Liver (tissue), 9 donors: ENCODE results near the gene PRSS57. TPM values are rescaled to one million over a fixed set of nuclear protein-coding genes. Genes with fewer than 3 reads are reported as not detected.

Source experiments
- DNase-seq: peaks from one replicate; pipeline ENCODE4 v3.0.0-alpha.2; 2017; ENCODE audit warnings: low spot score
- H3K27ac ChIP-seq, 2 donors: one replicate each; pipeline ENCODE4 v1.7.0; 2013; ENCODE audit warnings: inconsistent platforms in 2 of 2, low read length in 2 of 2, control low read depth in 1 of 2, low read depth in 1 of 2, mild to moderate bottlenecking in 1 of 2
- H3K27me3 ChIP-seq, 4 donors: one replicate each; pipeline versions ENCODE4 v1.6.1 to v1.7.0; 2013; ENCODE audit warnings: low read length in 3 of 4, inconsistent platforms in 1 of 4, mild to moderate bottlenecking in 1 of 4, moderate library complexity in 1 of 4; ENCODE audit not compliant: control insufficient read depth in 4 of 4, insufficient read depth in 4 of 4
- H3K36me3 ChIP-seq, 4 donors: one replicate each; pipeline versions ENCODE4 v1.6.1 to v1.7.0; 2013; ENCODE audit warnings: low read length in 3 of 4, mild to moderate bottlenecking in 3 of 4, low read depth in 1 of 4, moderate library complexity in 1 of 4; ENCODE audit not compliant: control insufficient read depth in 4 of 4, insufficient read depth in 3 of 4
- H3K4me1 ChIP-seq, 4 donors: one replicate each; pipeline versions ENCODE4 v1.6.1 to v1.7.0; 2013; ENCODE audit warnings: low read length in 3 of 4, mild to moderate bottlenecking in 3 of 4, moderate library complexity in 1 of 4; ENCODE audit not compliant: control insufficient read depth in 4 of 4, insufficient read depth in 4 of 4
- H3K4me3 ChIP-seq, 3 donors: one replicate each; pipeline versions ENCODE4 v1.6.1 to v1.7.0; 2013; ENCODE audit warnings: low read length in 3 of 3, control low read depth in 1 of 3, low read depth in 1 of 3, mild to moderate bottlenecking in 1 of 3
- H3K9ac ChIP-seq, 2 donors: one replicate each; pipeline ENCODE4 v1.7.0; 2013; ENCODE audit warnings: low read length in 2 of 2, mild to moderate bottlenecking in 2 of 2, moderate library complexity in 2 of 2, control low read depth in 1 of 2, low read depth in 1 of 2
- H3K9me3 ChIP-seq, 4 donors: one replicate each; pipeline versions ENCODE4 v1.6.1 to v1.7.0; 2013; ENCODE audit warnings: low read length in 3 of 4; ENCODE audit not compliant: control insufficient read depth in 4 of 4
- EGR1 ChIP-seq, 2 donors: IDR thresholded peaks; 2 replicates each; pipeline ENCODE4 v1.6.1; 2016 to 2018; ENCODE audit warnings: antibody characterized with exemption in 2 of 2, low read depth in 2 of 2
- FOXA1 ChIP-seq: IDR thresholded peaks from 2 replicates; pipeline ENCODE4 v1.6.1; 2016; ENCODE audit warnings: antibody characterized with exemption
- FOXA2 ChIP-seq: IDR thresholded peaks from 2 replicates; pipeline ENCODE4 v1.6.1; 2016; ENCODE audit warnings: antibody characterized with exemption
- GABPA ChIP-seq, 2 donors: IDR thresholded peaks in 1 of 2; conservative IDR thresholded peaks in 1 of 2; 2 replicates each; pipeline ENCODE4 v1.6.1; 2016; ENCODE audit warnings: antibody characterized with exemption in 2 of 2, mild to moderate bottlenecking in 1 of 2, moderate library complexity in 1 of 2
- HNF4A ChIP-seq, 2 donors: conservative IDR thresholded peaks; 2 replicates each; pipeline ENCODE4 v1.6.1; 2016; ENCODE audit warnings: antibody characterized with exemption in 2 of 2, mild to moderate bottlenecking in 2 of 2
- HNF4G ChIP-seq: IDR thresholded peaks from 2 replicates; pipeline ENCODE4 v1.6.1; 2016; ENCODE audit warnings: antibody characterized with exemption
- JUND ChIP-seq, 2 donors: IDR thresholded peaks; 2 replicates each; pipeline ENCODE4 v1.6.1; 2016; ENCODE audit warnings: antibody characterized with exemption in 2 of 2
- NR2F2 ChIP-seq: IDR thresholded peaks from 2 replicates; pipeline ENCODE4 v1.6.1; 2016; ENCODE audit warnings: antibody characterized with exemption
- RAD21 ChIP-seq, 2 donors: IDR thresholded peaks; 2 replicates each; pipeline ENCODE4 v1.6.1; 2016; ENCODE audit warnings: antibody characterized with exemption in 2 of 2, mild to moderate bottlenecking in 2 of 2
- RXRA ChIP-seq, 2 donors: IDR thresholded peaks; 2 replicates each; pipeline ENCODE4 v1.6.1; 2017 to 2018; ENCODE audit warnings: antibody characterized with exemption in 2 of 2, mild to moderate bottlenecking in 1 of 2
- SP1 ChIP-seq: IDR thresholded peaks from 2 replicates; pipeline ENCODE4 v1.6.1; 2018; ENCODE audit warnings: antibody characterized with exemption, mild to moderate bottlenecking
- TAF1 ChIP-seq: conservative IDR thresholded peaks from 2 replicates; pipeline ENCODE4 v1.6.1; 2016; ENCODE audit warnings: antibody characterized with exemption, mild to moderate bottlenecking
- YY1 ChIP-seq: IDR thresholded peaks from 2 replicates; pipeline ENCODE4 v1.6.1; 2016; ENCODE audit warnings: antibody characterized with exemption, mild to moderate bottlenecking
- WGBS: extraction: QIAGEN DNeasy Blood & Tissue Kit; methylation state at CpG from one replicate; pipeline ENCODE4 v1.1.7; 2013; 5-methylcytosine and 5-hydroxymethylcytosine counted together
- polyA plus RNA-seq, 2 donors: library from polyadenylated mRNA; stranded (reverse) in 1 of 2; unstranded in 1 of 2; fragments of 200-250 nt in 1 of 2; fragments of >200 nt in 1 of 2; fragmentation: Nextera tagmentation in 1 of 2; extraction: Ambion mirVana in 1 of 2; gene quantifications; one replicate each; pipeline versions ENCODE4 v1.2.1 to v1.2.3, GENCODE V29; 2013 to 2015
- total RNA-seq, 2 donors: library from RNA; depleted of rRNA; stranded (reverse); fragments of >200 nt; gene quantifications; one replicate each; pipeline ENCODE4 v1.2.3, GENCODE V29; 2014
- TF ChIP-seq, protein P1 (sequence below): IDR thresholded peaks from 2 replicates; pipeline ENCODE4 v1.6.1; 2016; ENCODE audit warnings: antibody characterized with exemption
- TF ChIP-seq, protein P2 (sequence below): IDR thresholded peaks from 2 replicates; pipeline ENCODE4 v1.6.1; 2016; ENCODE audit warnings: antibody characterized with exemption
- TF ChIP-seq, protein P3 (sequence below): IDR thresholded peaks from 2 replicates; pipeline ENCODE4 v1.6.1; 2016; ENCODE audit warnings: antibody characterized with exemption, mild to moderate bottlenecking
- TF ChIP-seq, protein P4 (sequence below): IDR thresholded peaks from 2 replicates; pipeline ENCODE4 v1.6.1; 2016; ENCODE audit warnings: antibody characterized with exemption
- TF ChIP-seq, protein P5 (sequence below): fragments of 150-350 bp; IDR thresholded peaks from 2 replicates; pipeline ENCODE4 v1.5.1; 2017; ENCODE audit warnings: improper control_type of control experiment, low read depth, low read length; ENCODE audit not compliant: missing input control
- donor health status: healthy.
- donor health status: healthy.
- donor health status: healthy.
- donor health status: healthy.
- donor health status: healthy.

Gene PRSS57
- total and polyA plus RNA-seq, 4 donors = 0.10 to 12.1 TPM; not detected in 2

DNA sequence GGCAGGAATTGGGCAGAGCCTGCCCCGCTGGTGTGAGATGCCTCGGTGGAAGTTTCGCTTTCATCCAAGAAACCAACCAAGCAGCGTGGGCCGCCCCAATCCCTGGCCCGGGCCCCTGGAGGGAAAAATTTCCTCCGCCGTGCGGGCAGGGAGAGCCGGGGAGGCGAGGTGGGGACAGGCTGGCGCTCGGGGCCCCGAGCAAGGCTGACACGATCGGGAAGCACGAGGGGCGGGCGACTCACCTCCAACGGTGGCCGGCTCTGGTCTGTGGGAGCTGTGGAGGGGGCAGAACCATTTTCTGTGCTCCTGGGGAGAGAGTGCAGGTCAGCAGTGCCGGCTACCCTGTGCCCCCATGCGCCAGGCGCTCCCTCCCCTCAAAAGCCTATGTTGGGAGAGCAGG is 43.3 kb downstream of the PRSS57 start (continued):
- TF ChIP-seq HNF4A (conservative IDR thresholded peaks at IDR 0.05) (no peak), YY1 (no peak), RAD21 (IDR thresholded peaks at IDR 0.05) (no peak), HNF4G (no peak), EGR1 (IDR thresholded peaks at IDR 0.05; ENCODE audit: low read depth in 2 of 2) (no peak), NR2F2 (no peak), SP1 (no peak)
- TF ChIP-seq, protein P1, sequence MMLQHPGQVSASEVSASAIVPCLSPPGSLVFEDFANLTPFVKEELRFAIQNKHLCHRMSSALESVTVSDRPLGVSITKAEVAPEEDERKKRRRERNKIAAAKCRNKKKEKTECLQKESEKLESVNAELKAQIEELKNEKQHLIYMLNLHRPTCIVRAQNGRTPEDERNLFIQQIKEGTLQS = no peak

DNA sequence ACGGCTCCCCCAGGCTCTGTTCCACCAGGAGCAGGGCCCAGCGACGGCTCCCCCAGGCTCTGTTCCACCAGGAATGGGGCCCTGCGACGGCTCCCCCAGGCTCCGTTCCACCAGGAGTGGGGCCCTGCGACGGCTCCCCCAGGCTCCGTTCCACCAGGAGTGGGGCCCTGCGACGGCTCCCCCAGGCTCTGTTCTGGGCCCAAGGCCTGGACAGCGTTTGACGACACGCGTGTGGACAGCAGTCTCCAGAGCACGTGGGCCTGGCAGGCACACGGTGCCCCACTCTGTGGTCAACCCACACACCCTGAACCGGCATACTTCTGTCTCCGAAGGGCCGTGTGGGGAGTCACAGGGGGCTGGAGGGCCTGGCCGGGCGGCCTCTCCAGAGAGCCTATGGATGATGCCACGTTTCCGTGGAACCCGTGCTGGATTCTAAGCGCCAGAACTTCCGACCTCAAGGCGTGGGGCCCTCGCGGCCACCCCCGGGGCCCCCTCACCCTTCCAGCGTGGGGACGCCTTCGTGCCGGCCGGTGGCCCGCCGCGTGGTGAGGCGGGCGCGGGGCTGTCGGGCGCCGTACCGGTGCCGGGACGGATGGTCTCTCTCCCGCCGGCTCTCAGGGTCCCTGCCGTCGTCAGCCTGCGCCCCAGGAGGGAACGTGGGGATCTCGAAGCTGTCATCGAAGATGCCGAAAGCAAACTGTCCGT is 44.0 kb downstream of the PRSS57 start:
- Histone ChIP-seq H3K4me3 (no peak overlapping the region), H3K27ac (no peak overlapping the region), H3K9me3 (no peaks in the 10 kb centered on the region), H3K4me1 (peaks cover 0 to 3% (median 2%) of the 10 kb centered on the region in 4 donors), H3K9ac (no peak overlapping the region), H3K36me3 (peaks cover 6 to 59% (median 26%) of the 10 kb centered on the region in 4 donors), H3K27me3 (no peaks in the 10 kb centered on the region)
- no peak for DNase-seq
- TF ChIP-seq, protein P1 = no peak
- TF ChIP-seq, protein P2, sequence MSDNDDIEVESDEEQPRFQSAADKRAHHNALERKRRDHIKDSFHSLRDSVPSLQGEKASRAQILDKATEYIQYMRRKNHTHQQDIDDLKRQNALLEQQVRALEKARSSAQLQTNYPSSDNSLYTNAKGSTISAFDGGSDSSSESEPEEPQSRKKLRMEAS = no peak
- TF ChIP-seq SP1 (no peak), YY1 (no peak), TAF1 (no peak)
- 98% methylated on average over 58 of the region's 58 CpGs for WGBS

DNA sequence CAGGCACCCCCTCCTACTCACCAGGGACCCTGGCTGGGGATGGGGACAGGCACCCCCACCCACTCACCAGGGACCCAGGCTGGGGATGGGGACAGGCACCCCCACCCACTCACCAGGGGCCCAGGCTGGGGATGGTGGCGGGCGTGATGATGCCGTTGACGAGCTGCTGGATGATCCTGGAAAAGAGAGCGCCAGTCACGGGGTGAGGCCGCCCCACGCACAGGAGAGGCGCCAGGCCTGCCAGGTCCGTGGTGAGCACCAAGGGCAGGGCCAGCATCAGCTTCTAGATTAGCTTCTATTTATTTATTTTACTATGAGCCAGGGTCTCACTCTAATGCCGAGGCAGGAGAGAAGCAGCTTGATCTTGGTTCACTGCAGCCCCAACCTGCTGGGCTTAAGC is 45.1 kb downstream of the PRSS57 start:
- TF ChIP-seq, protein P3, sequence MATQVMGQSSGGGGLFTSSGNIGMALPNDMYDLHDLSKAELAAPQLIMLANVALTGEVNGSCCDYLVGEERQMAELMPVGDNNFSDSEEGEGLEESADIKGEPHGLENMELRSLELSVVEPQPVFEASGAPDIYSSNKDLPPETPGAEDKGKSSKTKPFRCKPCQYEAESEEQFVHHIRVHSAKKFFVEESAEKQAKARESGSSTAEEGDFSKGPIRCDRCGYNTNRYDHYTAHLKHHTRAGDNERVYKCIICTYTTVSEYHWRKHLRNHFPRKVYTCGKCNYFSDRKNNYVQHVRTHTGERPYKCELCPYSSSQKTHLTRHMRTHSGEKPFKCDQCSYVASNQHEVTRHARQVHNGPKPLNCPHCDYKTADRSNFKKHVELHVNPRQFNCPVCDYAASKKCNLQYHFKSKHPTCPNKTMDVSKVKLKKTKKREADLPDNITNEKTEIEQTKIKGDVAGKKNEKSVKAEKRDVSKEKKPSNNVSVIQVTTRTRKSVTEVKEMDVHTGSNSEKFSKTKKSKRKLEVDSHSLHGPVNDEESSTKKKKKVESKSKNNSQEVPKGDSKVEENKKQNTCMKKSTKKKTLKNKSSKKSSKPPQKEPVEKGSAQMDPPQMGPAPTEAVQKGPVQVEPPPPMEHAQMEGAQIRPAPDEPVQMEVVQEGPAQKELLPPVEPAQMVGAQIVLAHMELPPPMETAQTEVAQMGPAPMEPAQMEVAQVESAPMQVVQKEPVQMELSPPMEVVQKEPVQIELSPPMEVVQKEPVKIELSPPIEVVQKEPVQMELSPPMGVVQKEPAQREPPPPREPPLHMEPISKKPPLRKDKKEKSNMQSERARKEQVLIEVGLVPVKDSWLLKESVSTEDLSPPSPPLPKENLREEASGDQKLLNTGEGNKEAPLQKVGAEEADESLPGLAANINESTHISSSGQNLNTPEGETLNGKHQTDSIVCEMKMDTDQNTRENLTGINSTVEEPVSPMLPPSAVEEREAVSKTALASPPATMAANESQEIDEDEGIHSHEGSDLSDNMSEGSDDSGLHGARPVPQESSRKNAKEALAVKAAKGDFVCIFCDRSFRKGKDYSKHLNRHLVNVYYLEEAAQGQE = no peak
- no peak for TF ChIP-seq EGR1 (IDR thresholded peaks at IDR 0.05; ENCODE audit: low read depth in 2 of 2)
- no peak for TF ChIP-seq HNF4A (conservative IDR thresholded peaks at IDR 0.05)
- no peak for TF ChIP-seq FOXA1
- TF ChIP-seq, protein P1 = no peak
- no peak for TF ChIP-seq HNF4G
- no peak for TF ChIP-seq GABPA (IDR thresholded peaks at IDR 0.05 in 1 of 2, conservative IDR thresholded peaks at IDR 0.05 in 1 of 2)
- TF ChIP-seq, protein P4, sequence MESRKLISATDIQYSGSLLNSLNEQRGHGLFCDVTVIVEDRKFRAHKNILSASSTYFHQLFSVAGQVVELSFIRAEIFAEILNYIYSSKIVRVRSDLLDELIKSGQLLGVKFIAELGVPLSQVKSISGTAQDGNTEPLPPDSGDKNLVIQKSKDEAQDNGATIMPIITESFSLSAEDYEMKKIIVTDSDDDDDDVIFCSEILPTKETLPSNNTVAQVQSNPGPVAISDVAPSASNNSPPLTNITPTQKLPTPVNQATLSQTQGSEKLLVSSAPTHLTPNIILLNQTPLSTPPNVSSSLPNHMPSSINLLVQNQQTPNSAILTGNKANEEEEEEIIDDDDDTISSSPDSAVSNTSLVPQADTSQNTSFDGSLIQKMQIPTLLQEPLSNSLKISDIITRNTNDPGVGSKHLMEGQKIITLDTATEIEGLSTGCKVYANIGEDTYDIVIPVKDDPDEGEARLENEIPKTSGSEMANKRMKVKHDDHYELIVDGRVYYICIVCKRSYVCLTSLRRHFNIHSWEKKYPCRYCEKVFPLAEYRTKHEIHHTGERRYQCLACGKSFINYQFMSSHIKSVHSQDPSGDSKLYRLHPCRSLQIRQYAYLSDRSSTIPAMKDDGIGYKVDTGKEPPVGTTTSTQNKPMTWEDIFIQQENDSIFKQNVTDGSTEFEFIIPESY = no peak
- no peak for TF ChIP-seq NR2F2
- TF ChIP-seq JUND (IDR thresholded peaks at IDR 0.05) = no peak
- TF ChIP-seq FOXA2 = no peak
- TF ChIP-seq, protein P2 = no peak
- no peak for TF ChIP-seq TAF1
- no peak for TF ChIP-seq SP1
- TF ChIP-seq YY1 = no peak
- TF ChIP-seq RAD21 (IDR thresholded peaks at IDR 0.05) = no peak
- TF ChIP-seq RXRA (IDR thresholded peaks at IDR 0.05) = no peak
- TF ChIP-seq, protein P5, sequence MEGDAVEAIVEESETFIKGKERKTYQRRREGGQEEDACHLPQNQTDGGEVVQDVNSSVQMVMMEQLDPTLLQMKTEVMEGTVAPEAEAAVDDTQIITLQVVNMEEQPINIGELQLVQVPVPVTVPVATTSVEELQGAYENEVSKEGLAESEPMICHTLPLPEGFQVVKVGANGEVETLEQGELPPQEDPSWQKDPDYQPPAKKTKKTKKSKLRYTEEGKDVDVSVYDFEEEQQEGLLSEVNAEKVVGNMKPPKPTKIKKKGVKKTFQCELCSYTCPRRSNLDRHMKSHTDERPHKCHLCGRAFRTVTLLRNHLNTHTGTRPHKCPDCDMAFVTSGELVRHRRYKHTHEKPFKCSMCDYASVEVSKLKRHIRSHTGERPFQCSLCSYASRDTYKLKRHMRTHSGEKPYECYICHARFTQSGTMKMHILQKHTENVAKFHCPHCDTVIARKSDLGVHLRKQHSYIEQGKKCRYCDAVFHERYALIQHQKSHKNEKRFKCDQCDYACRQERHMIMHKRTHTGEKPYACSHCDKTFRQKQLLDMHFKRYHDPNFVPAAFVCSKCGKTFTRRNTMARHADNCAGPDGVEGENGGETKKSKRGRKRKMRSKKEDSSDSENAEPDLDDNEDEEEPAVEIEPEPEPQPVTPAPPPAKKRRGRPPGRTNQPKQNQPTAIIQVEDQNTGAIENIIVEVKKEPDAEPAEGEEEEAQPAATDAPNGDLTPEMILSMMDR = no peak

More for the DNA sequence above, 45.1 kb downstream of the PRSS57 start:
- Histone ChIP-seq H3K9me3 (no peaks in the 10 kb centered on the region), H3K4me1 (no peaks in the 10 kb centered on the region), H3K4me3 (no peak overlapping the region), H3K36me3 (peaks cover 6 to 65% (median 26%) of the 10 kb centered on the region in 4 donors), H3K9ac (no peak overlapping the region), H3K27me3 (no peaks in the 10 kb centered on the region), H3K27ac (no peak overlapping the region)
- 95% methylated on average over 11 of the region's 11 CpGs for WGBS
- DNase-seq = no peak
